ENCODE measurements around the gene MELTF. TPM values are rescaled to one million over a fixed set of nuclear protein-coding genes. Genes with fewer than 3 reads are reported as not detected.
A peak's percentile ranks its signal among the peaks of the same experiment; 100 is the strongest.

MELTF gene
- total RNA-seq, 4 donors from 2014 or later = 3.0 to 20.6 (median 10.3) TPM

DNA sequence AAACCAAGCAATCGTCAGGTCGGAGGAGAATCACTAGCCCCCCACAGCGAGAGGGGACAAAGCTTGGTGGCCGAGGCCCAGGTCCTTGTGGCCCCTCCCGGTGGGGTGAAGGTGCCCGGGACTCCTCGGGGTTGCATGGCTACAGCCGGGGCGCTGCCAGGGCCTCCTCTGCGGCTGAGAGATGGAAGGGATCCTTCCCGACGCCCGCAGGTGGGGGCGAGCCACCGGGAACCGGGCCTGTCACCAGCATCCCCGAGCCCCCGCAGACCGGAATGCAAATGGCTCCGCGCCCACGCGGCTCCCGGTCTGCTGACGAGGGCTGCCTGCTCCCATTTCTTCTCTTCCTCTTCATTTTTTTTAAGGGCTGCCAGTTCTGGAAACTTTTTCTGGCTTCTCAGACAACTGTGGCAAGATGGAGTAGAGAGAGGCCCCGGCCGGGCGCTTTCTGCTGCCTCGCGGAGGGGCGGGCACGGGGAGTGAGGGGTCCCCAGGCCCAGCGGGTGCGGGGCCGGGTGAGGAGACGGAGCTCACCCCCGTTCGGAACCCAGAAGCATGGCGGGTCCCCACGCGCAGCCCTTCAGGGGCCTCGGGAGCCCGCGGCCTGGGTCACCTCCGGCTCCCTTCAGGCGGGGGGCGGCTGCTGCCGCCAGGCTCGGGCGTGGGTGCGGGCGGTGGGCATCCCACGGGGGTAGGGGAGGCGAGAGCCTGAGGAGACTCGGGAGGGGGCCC is 27.5 kb downstream of the MELTF start:
- TF ChIP-seq, protein P1, sequence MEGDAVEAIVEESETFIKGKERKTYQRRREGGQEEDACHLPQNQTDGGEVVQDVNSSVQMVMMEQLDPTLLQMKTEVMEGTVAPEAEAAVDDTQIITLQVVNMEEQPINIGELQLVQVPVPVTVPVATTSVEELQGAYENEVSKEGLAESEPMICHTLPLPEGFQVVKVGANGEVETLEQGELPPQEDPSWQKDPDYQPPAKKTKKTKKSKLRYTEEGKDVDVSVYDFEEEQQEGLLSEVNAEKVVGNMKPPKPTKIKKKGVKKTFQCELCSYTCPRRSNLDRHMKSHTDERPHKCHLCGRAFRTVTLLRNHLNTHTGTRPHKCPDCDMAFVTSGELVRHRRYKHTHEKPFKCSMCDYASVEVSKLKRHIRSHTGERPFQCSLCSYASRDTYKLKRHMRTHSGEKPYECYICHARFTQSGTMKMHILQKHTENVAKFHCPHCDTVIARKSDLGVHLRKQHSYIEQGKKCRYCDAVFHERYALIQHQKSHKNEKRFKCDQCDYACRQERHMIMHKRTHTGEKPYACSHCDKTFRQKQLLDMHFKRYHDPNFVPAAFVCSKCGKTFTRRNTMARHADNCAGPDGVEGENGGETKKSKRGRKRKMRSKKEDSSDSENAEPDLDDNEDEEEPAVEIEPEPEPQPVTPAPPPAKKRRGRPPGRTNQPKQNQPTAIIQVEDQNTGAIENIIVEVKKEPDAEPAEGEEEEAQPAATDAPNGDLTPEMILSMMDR (IDR thresholded peaks at IDR 0.05) = no peak
- TF ChIP-seq POLR2A (IDR thresholded peaks at IDR 0.05) (no peak), EP300 (IDR thresholded peaks at IDR 0.05; ENCODE audit: low read depth) (no peak), POLR2AphosphoS5 (IDR thresholded peaks at IDR 0.05) (no peak)
- intact Hi-C loops (cut with DNase I; ENCODE audit: low total_unique reads) (no loop called here), in situ Hi-C loops (cut with MboI; ENCODE audit: low pct_ligation_motif_present in 1 of 4, low pct_unique_long_range_greater_than_20kb in 1 of 4, low sequenced_read_pairs in 3 of 4) (no loop called here)
- 40 to 60% methylated on average over 2 to 52 of the region's 55 CpGs for WGBS, 2 donors (ENCODE audit: low coverage in 1 of 2)
- H3K4me1 ChIP-seq = peaks cover 0 to 17% (median 9%) of the 10 kb centered on the region in 4 donors
- H3K27me3 ChIP-seq = no peaks in the 10 kb centered on the region
- peak overlapping the region; percentile 78 to 86 (median 80) for H3K27ac ChIP-seq
- peak overlapping the region; percentile 39 to 55 (median 48) for H3K4me3 ChIP-seq
- H3K36me3 ChIP-seq = no peaks in the 10 kb centered on the region
- no peaks in the 10 kb centered on the region for H3K9me3 ChIP-seq
- DNase-seq = no peak

DNA sequence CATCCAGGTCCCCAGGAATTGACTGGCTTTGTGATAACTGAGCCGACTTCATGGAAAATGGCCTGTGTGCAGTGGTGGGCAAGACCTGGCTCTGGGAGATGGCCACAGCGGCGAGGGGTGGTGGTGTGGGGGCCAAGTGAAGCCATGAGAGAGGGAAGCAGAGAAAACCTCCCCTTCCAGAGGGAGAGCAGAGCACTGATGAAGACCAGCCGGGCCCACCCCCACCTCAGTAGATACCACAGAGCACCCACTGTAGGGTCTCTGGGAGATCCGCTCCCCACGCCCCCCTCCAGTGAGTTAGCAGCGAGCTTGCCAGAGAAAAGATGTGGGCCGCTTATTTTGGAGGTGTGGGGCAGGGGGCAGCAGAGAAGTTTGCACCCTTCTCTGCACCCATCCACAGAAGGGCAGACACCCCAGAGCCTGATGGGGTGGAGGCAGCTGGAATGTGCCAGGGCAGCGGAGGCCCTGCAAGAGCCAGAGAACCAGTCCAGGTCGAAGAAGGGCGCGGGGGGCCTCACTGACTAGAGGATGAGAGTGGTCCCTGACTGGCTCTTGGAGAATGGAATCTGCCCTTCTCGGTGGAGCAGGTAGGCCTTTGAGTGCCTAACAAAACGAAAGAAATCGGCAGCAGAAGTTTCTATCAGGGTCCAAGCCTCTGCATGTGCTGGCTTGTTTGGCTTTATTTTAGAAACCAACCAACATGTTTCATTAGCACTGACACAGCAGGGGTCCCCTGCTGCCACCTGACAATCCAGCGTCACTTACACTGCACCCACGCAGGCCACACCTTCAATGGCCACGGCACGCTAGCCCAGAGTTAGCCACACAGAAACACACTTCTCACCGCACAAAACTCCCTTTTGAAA is 28.3 kb downstream of the MELTF start:
- Histone ChIP-seq H3K27me3 (no peaks in the 10 kb centered on the region), H3K4me3 (no peak overlapping the region), H3K27ac (no peak overlapping the region), H3K36me3 (no peaks in the 10 kb centered on the region), H3K4me1 (peaks cover 0 to 17% (median 9%) of the 10 kb centered on the region in 4 donors), H3K9me3 (no peaks in the 10 kb centered on the region)
- in situ Hi-C loops (cut with MboI; ENCODE audit: low pct_ligation_motif_present in 1 of 4, low pct_unique_long_range_greater_than_20kb in 1 of 4, low sequenced_read_pairs in 3 of 4) (no loop called here), intact Hi-C loops (cut with DNase I; ENCODE audit: low total_unique reads) (no loop called here)
- WGBS, 2 donors (ENCODE audit: low coverage in 1 of 2) = 97 to 100% methylated on average over 6 to 20 of the region's 20 CpGs
- no peak for DNase-seq
- TF ChIP-seq POLR2A (IDR thresholded peaks at IDR 0.05) (no peak), EP300 (IDR thresholded peaks at IDR 0.05; ENCODE audit: low read depth) (no peak), POLR2AphosphoS5 (IDR thresholded peaks at IDR 0.05) (no peak)
- TF ChIP-seq, protein P1 (IDR thresholded peaks at IDR 0.05) = no peak

DNA sequence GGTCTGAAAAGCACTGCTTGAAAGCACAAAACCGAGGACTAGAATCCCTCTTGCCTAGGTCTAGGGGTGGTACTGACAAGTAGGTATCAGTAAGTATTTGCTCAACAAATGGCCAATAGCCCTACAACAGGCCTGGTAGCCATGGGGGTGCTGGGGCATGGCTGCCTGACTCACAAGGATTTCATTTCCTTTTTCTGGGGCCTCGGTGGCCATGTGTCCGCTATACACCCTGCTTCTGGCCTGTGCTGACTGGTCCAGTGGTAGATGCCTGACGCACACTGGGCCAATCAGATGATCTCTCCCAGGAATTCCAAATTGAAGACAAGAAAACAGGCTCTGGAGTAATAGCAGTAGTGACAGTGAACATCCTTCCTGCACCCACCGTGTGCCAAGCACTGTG is 29.4 kb downstream of the MELTF start:
- DNase-seq = no peak
- Histone ChIP-seq H3K36me3 (no peaks in the 10 kb centered on the region), H3K9me3 (no peaks in the 10 kb centered on the region), H3K27ac (no peak overlapping the region), H3K27me3 (no peaks in the 10 kb centered on the region), H3K4me3 (no peak overlapping the region), H3K4me1 (peaks cover 0 to 17% (median 9%) of the 10 kb centered on the region in 4 donors)
- in situ Hi-C loops (cut with MboI; ENCODE audit: low pct_ligation_motif_present in 1 of 4, low pct_unique_long_range_greater_than_20kb in 1 of 4, low sequenced_read_pairs in 3 of 4) = no loop called here
- TF ChIP-seq POLR2A (IDR thresholded peaks at IDR 0.05) = no peak
- TF ChIP-seq, protein P1 (IDR thresholded peaks at IDR 0.05) = no peak
- no peak for TF ChIP-seq POLR2AphosphoS5 (IDR thresholded peaks at IDR 0.05)
- no peak for TF ChIP-seq EP300 (IDR thresholded peaks at IDR 0.05; ENCODE audit: low read depth)
- intact Hi-C loops (cut with DNase I; ENCODE audit: low total_unique reads) = no loop called here
- WGBS, 2 donors (ENCODE audit: low coverage in 1 of 2) = 90% methylated on average over 5 of the region's 5 CpGs; no CpG with 5 or more reads in 1 of the 2 donors
